Astrocyte (in vitro differentiated cells and primary cell): ENCODE results near the gene YPEL5.

Source experiments
- CTCF ChIP-seq: IDR thresholded peaks from 2 replicates; pipeline ENCODE4 v1.5.1; 2011; ENCODE audit warnings: low read depth, mild to moderate bottlenecking, inconsistent platforms, low read length, moderate library complexity; ENCODE audit not compliant: insufficient read depth
- EZH2 ChIP-seq: IDR thresholded peaks from 2 replicates; pipeline ENCODE4 v1.6.1; 2012; ENCODE audit warnings: mild to moderate bottlenecking, low read length, inconsistent platforms; ENCODE audit not compliant: insufficient read depth

DNA sequence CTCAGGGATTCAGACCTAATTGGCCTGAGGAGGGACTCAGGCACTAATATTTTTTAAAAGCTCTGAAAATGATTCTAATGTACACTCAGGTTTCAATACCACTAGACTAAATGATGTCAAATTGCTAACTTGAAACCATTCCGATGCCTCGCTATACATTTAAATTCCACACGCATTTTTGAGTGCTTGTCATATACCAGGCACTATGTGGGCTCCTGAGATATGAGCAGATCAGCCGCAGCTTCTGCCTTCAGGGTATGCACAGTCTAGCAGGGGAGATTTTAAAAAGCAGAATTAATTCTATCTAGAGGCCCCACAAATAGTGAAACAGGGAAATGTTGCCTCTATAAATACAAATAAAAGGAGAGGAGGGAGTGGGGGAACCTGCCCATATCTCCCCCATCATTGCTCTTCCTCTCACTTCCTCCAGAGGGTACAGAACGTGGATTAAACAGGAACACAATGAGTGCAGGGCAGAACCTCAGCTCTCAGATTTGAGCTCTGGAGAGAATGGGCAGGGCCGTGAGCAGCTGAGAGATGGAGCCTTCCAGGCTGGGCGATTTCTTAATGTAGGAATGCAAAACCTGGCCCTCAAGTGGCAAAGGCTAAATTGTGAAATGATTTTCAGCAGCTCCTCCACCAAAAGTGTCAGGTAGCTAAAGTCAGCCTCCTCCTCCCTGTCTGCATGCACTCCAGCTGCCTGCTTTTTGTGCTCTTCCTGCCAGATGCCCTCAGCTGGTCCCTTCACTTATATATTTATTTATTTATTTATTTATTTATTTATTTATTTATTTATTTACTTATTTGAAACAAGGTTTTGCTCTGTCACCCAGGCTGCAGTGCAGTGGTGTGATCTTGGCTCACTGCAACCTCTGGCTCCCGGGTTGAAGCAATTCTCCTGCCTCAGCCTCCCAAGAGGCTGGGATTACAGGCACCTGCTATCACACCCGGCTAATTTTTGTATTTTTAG lies 59.9 kb downstream of the YPEL5 start:
- no peak for TF ChIP-seq CTCF
- TF ChIP-seq EZH2: no peak
